ACHN (cell line): ENCODE data around the gene CCNC.
"Not testable (repeated sequence)": the region's sequence is repeated elsewhere in the genome, so short reads cannot be mapped to it uniquely, and the experiment has no call there.

ENCODE experiments used
- DNase-seq: peaks from one replicate; pipeline ENCODE4 v3.0.0-alpha.2; 2015
- in situ Hi-C: cut with HindIII; loops from 2 replicates; pipeline ENCODE4 v1.10.0; 2017; ENCODE audit warnings: low sequenced_read_pairs, low pct_ligation_motif_present, low pct_unique_long_range_greater_than_20kb

Gene CCNC

GRCh38 chr6:99605074-99605734 lies 36.7 kb upstream of the CCNC start:
- DNase-seq, result no peak
- in situ Hi-C loops, result loop anchor here (25.0 kb wide), 1 partner anchor 132 kb away; no protein-coding TSS in a partner anchor

GRCh38 chr6:99604166-99605073 lies 36.0 kb upstream of the CCNC start:
- DNase-seq, result no peak
- in situ Hi-C loops, result loop anchor here (25.0 kb wide), 1 partner anchor 133 kb away; no protein-coding TSS in a partner anchor

- peak; percentile 49 for DNase-seq
- in situ Hi-C loops, result loop anchor here (25.0 kb wide), 1 partner anchor 134 kb away; no protein-coding TSS in a partner anchor
These were observed 35.1 kb upstream of the CCNC start for GRCh38 chr6:99603421-99604165.

DNA sequence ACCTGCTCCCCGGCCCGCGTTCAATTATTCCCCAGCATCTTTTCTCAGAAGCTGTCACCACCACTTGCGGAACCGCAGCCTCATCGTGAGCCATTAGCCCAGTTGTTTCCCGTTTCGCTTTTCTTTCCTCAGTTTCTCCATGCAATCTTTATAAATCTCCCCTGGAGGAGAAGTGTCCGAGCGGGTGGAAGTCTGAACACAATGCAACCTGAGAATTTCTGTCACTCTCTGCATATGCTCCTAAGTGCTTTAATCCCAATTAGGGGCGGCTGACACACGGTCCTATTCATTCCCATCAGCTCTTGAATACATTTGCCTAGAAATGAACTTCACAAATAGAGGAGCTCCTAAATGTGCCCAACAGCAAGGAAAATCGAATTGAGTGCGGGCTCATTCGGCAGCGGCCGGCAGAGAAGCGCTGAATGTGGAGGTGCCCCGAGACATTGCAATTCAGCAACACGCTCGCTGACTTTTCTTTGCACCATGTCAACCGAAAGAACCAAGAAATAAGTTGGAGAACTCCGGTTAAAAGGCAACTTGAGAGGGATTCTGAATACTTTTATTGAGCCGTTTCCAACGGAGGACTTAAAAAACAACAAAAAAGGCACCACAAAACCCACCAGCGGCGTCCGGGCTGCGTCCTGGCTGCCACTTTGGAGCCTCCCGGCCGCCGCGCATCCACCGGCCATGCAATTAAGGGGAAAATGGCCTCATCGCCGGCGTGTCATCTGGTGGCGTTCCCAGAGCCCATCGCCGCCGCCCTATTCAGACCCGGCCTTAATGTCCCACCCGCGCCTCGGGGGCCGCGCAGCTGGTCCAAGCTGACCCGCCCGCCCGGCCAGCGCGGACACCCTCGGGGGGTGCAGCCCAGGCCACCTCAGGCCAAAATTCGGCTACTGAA lies 34.3 kb upstream of the CCNC start:
- in situ Hi-C loops, result loop anchor here (25.0 kb wide), 1 partner anchor 135 kb away; no protein-coding TSS in a partner anchor
- DNase-seq, result no peak

- DNase-seq, in situ Hi-C loops: not testable (repeated sequence)
These were observed 26.2 kb upstream of the CCNC start for GRCh38 chr6:99594696-99595095.

DNA sequence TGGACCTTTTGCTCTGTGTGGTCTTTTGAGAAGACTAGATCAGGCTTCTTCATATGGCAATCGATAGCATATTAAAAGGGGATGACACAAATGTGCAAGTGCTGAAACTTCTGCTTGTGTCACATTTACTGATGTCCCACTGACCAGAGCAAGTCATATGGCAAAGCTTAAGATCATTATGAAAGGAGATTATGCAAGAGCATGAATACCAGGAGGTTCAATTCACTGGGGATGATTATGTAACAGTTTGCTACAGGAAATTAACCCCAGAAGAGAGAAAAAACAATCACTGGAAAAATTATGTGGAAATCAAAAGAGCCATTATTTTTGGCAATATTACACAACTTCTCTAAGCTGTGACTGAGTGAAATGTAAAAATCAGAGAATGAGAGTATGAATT lies 24.4 kb upstream of the CCNC start:
- in situ Hi-C loops, result no loop called here
- no peak for DNase-seq

DNA sequence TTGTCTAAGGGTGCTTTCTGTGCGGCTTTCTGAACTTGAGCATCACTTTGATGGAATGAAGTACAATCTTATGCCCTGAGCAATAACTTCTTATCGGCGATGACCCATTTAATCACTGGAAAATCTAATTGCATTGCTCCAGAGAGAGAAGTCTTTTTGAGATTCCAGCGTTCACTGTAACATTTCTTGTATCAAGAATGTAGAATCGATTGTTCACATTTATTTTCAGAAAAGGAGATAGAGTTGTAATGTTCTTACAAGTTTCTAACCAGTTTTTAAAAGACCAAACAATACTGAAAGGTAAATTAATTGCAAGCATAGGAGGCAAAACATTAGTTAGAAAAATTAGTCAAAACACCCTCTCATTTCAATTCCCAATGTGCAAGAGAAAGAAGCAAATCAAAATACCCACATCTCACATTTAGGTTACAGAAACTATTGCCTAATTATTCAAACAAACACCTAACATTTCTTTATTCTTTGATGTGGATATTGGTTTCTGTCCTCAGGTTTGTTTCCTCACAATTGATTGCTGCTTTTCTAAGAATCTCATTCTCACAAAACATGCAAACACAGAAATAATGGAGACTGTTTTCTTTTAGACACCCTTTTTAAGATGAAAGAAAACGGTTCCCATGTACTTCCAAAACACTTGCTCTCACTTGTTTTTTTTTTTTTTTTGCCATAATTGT lies 23.4 kb upstream of the CCNC start:
- no peak for DNase-seq
- in situ Hi-C loops, result no loop called here

- in situ Hi-C loops, result no loop called here
- DNase-seq, result no peak
These were observed 22.5 kb upstream of the CCNC start for GRCh38 chr6:99590728-99591672.

GRCh38 chr6:99589907-99590493 lies 21.5 kb upstream of the CCNC start:
- in situ Hi-C loops, result no loop called here
- no peak for DNase-seq

DNA sequence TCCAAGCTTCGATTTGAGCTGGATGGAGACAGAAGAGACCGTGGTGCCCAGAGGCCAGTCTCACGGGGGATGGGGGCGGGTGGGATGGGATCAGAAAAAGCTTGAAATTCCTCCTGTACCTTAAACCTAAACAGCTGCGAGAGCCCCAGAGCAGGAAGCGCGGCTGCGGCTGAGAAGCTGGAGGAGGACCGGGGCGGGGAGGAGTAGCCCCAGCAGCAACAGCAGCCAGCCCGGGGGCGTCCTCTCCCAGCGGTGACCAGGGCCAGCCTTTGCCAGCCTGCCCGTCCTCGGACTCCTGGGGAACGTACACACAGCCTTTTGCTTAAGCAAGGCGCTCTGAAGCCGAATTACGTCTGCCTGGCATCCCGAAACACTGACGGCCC lies 20.8 kb upstream of the CCNC start:
- no peak for DNase-seq
- in situ Hi-C loops, result no loop called here

GRCh38 chr6:99588618-99589289 lies 20.3 kb upstream of the CCNC start:
- in situ Hi-C loops, result no loop called here
- DNase-seq, result peak; percentile 75

DNA sequence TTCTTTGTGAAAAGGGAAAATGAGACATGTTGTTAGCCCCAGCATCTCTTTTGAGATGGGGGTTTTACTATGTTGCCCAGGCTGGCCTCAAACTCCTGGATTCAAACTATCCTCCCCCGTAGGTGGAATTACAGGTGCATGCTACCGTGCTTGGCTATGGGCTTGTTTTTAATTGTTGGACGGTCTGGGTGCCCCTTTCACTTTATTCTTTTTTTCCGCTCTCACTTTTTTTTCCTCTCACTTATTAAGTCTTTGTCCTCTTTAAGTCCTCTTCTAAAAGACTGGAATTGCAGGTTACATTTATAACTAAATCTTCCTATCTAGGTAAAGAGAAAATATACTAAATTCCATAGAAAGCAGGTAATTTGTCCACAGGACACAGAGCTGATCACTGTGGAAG lies 19.3 kb upstream of the CCNC start:
- in situ Hi-C loops, result no loop called here
- no peak for DNase-seq

DNA sequence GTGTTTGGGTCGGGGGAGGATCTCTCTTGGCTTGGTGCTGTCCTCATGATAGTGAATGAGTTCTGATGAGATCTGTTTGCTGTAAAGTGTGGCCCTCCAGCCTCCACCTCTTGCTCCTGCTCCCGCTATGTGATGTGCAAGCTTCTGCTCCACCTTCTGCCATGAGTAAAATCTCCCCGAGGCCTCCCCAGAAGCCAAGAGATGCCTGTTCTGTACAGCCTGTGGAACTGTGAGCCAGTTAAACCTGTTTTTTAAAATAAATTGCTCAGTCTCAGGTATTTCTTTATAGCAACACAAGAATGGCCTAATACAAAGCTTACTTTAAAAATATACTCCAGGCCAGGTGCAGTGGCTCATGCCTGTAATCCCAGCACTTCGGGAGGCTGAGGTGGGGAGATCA lies 11.3 kb upstream of the CCNC start:
- in situ Hi-C loops, result no loop called here
- DNase-seq, result no peak

- no peak for DNase-seq
- in situ Hi-C loops, result no loop called here
These were observed 7.2 kb upstream of the CCNC start for GRCh38 chr6:99575544-99576227.

- no peak for DNase-seq
- in situ Hi-C loops, result no loop called here
These were observed 5.6 kb upstream of the CCNC start for GRCh38 chr6:99573980-99574617.
